ENCODE data around the gene PMPCA. TPM values are rescaled to one million over a fixed set of nuclear protein-coding genes. Genes with fewer than 3 reads are reported as not detected.

Gene PMPCA
- total and polyA plus RNA-seq, 2 experiments from 2014 or later = 61.3 to 88.2 TPM

DNA sequence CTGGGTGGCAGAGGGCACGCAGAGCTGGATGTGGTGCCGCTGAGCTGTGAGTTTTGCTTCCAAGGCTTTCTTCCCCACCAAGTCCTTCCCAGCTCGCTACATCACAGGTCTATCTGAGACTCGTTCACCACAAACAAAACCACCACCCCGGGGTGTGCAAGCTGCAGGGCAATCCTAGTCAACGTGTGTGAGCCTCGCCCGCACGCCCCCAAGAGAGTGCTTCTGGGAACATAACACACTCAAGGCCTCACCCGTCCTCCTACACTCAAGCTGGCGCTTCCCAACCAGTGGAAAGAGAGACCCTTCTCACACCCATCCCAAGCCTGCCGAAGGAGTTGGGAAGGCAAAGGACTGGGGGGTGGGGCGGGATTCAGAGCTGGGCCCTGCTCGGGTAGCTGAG lies 21.1 kb upstream of the PMPCA start:
- Histone ChIP-seq H3K4me1 (ENCODE audit: insufficient read depth) (no peaks in the 10 kb centered on the region), H3K36me3 (ENCODE audit: insufficient read depth) (peaks cover 26% of the 10 kb centered on the region), H3F3A (replicated peaks; ENCODE audit: low read depth) (0 out of 2 replicates have a peak, but pooled peaks cover 3% of the 10 kb centered on the region), H3K4me2 (no peak overlapping the region), H3K4me3 (no peak overlapping the region), H3K27me3 (ENCODE audit: insufficient read depth) (no peaks in the 10 kb centered on the region), H4K20me1 (replicated peaks; ENCODE audit: insufficient read depth) (peaks cover 17% of the 10 kb centered on the region), H3K79me2 (replicated peaks; ENCODE audit: insufficient read depth) (0 out of 2 replicates have a peak, but pooled peaks cover 6% of the 10 kb centered on the region), H2AFZ (no peak overlapping the region), H3K27ac (ENCODE audit: low read depth) (no peak overlapping the region), H3K9me2 (ENCODE audit: insufficient read depth) (no peaks in the 10 kb centered on the region)
- Mint-ChIP-seq H3K36me3 (ENCODE audit: low read depth) (peaks cover 72% of the 10 kb centered on the region), H3K4me1 (no peaks in the 10 kb centered on the region), H3K27ac (no peak overlapping the region), H3K9me3 (no peaks in the 10 kb centered on the region), H3K27me3 (ENCODE audit: insufficient read depth, low read depth, poor library complexity) (peaks cover 1% of the 10 kb centered on the region), H3K4me3 (no peak overlapping the region)
- DNase-seq (ENCODE audit: low spot score) (no peak), ATAC-seq (no peak)
- TF ChIP-seq POLR2AphosphoS5 (IDR thresholded peaks at IDR 0.05; ENCODE audit: low read depth) (no peak), NANOG (IDR thresholded peaks at IDR 0.05; ENCODE audit: borderline replicate concordance) (no peak), ZNF331 (CRISPR knock-in tag; IDR thresholded peaks at IDR 0.05; ENCODE audit: low read depth) (no peak), JUNB (IDR thresholded peaks at IDR 0.05; ENCODE audit: unreplicated experiment) (no peak), CREB1 (CRISPR knock-in tag; IDR thresholded peaks at IDR 0.05; ENCODE audit: low read depth) (no peak), ZNF114 (CRISPR knock-in tag; IDR thresholded peaks at IDR 0.05) (no peak), STAT1 (IDR thresholded peaks at IDR 0.05; ENCODE audit: unreplicated experiment) (no peak), EZH2phosphoT487 (IDR thresholded peaks at IDR 0.05; ENCODE audit: unreplicated experiment) (no peak), EZH2 (IDR thresholded peaks at IDR 0.05; ENCODE audit: low read depth, unreplicated experiment) (no peak)
- TF ChIP-seq, protein P1, sequence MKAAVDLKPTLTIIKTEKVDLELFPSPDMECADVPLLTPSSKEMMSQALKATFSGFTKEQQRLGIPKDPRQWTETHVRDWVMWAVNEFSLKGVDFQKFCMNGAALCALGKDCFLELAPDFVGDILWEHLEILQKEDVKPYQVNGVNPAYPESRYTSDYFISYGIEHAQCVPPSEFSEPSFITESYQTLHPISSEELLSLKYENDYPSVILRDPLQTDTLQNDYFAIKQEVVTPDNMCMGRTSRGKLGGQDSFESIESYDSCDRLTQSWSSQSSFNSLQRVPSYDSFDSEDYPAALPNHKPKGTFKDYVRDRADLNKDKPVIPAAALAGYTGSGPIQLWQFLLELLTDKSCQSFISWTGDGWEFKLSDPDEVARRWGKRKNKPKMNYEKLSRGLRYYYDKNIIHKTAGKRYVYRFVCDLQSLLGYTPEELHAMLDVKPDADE (IDR thresholded peaks at IDR 0.05) = no peak
- TF ChIP-seq, protein P2, sequence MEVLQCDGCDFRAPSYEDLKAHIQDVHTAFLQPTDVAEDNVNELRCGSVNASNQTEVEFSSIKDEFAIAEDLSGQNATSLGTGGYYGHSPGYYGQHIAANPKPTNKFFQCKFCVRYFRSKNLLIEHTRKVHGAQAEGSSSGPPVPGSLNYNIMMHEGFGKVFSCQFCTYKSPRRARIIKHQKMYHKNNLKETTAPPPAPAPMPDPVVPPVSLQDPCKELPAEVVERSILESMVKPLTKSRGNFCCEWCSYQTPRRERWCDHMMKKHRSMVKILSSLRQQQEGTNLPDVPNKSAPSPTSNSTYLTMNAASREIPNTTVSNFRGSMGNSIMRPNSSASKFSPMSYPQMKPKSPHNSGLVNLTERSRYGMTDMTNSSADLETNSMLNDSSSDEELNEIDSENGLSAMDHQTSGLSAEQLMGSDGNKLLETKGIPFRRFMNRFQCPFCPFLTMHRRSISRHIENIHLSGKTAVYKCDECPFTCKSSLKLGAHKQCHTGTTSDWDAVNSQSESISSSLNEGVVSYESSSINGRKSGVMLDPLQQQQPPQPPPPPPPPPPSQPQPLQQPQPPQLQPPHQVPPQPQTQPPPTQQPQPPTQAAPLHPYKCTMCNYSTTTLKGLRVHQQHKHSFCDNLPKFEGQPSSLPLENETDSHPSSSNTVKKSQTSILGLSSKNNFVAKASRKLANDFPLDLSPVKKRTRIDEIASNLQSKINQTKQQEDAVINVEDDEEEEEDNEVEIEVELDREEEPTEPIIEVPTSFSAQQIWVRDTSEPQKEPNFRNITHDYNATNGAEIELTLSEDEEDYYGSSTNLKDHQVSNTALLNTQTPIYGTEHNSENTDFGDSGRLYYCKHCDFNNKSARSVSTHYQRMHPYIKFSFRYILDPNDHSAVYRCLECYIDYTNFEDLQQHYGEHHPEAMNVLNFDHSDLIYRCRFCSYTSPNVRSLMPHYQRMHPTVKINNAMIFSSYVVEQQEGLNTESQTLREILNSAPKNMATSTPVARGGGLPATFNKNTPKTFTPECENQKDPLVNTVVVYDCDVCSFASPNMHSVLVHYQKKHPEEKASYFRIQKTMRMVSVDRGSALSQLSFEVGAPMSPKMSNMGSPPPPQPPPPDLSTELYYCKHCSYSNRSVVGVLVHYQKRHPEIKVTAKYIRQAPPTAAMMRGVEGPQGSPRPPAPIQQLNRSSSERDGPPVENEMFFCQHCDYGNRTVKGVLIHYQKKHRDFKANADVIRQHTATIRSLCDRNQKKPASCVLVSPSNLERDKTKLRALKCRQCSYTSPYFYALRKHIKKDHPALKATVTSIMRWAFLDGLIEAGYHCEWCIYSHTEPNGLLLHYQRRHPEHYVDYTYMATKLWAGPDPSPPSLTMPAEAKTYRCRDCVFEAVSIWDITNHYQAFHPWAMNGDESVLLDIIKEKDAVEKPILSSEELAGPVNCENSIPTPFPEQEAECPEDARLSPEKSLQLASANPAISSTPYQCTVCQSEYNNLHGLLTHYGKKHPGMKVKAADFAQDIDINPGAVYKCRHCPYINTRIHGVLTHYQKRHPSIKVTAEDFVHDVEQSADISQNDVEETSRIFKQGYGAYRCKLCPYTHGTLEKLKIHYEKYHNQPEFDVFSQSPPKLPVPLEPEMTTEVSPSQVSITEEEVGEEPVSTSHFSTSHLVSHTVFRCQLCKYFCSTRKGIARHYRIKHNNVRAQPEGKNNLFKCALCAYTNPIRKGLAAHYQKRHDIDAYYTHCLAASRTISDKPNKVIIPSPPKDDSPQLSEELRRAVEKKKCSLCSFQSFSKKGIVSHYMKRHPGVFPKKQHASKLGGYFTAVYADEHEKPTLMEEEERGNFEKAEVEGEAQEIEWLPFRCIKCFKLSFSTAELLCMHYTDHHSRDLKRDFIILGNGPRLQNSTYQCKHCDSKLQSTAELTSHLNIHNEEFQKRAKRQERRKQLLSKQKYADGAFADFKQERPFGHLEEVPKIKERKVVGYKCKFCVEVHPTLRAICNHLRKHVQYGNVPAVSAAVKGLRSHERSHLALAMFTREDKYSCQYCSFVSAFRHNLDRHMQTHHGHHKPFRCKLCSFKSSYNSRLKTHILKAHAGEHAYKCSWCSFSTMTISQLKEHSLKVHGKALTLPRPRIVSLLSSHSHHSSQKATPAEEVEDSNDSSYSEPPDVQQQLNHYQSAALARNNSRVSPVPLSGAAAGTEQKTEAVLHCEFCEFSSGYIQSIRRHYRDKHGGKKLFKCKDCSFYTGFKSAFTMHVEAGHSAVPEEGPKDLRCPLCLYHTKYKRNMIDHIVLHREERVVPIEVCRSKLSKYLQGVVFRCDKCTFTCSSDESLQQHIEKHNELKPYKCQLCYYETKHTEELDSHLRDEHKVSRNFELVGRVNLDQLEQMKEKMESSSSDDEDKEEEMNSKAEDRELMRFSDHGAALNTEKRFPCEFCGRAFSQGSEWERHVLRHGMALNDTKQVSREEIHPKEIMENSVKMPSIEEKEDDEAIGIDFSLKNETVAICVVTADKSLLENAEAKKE (CRISPR knock-in tag; IDR thresholded peaks at IDR 0.05) = no peak
- TF ChIP-seq, protein P3, sequence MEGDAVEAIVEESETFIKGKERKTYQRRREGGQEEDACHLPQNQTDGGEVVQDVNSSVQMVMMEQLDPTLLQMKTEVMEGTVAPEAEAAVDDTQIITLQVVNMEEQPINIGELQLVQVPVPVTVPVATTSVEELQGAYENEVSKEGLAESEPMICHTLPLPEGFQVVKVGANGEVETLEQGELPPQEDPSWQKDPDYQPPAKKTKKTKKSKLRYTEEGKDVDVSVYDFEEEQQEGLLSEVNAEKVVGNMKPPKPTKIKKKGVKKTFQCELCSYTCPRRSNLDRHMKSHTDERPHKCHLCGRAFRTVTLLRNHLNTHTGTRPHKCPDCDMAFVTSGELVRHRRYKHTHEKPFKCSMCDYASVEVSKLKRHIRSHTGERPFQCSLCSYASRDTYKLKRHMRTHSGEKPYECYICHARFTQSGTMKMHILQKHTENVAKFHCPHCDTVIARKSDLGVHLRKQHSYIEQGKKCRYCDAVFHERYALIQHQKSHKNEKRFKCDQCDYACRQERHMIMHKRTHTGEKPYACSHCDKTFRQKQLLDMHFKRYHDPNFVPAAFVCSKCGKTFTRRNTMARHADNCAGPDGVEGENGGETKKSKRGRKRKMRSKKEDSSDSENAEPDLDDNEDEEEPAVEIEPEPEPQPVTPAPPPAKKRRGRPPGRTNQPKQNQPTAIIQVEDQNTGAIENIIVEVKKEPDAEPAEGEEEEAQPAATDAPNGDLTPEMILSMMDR (conservative IDR thresholded peaks at IDR 0.05; ENCODE audit: low read depth in 2 of 2) = no peak
- TF ChIP-seq, protein P4, sequence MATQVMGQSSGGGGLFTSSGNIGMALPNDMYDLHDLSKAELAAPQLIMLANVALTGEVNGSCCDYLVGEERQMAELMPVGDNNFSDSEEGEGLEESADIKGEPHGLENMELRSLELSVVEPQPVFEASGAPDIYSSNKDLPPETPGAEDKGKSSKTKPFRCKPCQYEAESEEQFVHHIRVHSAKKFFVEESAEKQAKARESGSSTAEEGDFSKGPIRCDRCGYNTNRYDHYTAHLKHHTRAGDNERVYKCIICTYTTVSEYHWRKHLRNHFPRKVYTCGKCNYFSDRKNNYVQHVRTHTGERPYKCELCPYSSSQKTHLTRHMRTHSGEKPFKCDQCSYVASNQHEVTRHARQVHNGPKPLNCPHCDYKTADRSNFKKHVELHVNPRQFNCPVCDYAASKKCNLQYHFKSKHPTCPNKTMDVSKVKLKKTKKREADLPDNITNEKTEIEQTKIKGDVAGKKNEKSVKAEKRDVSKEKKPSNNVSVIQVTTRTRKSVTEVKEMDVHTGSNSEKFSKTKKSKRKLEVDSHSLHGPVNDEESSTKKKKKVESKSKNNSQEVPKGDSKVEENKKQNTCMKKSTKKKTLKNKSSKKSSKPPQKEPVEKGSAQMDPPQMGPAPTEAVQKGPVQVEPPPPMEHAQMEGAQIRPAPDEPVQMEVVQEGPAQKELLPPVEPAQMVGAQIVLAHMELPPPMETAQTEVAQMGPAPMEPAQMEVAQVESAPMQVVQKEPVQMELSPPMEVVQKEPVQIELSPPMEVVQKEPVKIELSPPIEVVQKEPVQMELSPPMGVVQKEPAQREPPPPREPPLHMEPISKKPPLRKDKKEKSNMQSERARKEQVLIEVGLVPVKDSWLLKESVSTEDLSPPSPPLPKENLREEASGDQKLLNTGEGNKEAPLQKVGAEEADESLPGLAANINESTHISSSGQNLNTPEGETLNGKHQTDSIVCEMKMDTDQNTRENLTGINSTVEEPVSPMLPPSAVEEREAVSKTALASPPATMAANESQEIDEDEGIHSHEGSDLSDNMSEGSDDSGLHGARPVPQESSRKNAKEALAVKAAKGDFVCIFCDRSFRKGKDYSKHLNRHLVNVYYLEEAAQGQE (IDR thresholded peaks at IDR 0.05; ENCODE audit: unreplicated experiment) = no peak

All from GM23338 (cell line).